Ishikawa (cell line): ENCODE data around the gene MYLK3.

ENCODE experiments used
- CEBPB ChIP-seq: IDR thresholded peaks from 2 replicates; pipeline ENCODE4 v1.6.1; 2012
- CREB1 ChIP-seq: IDR thresholded peaks from 2 replicates; pipeline ENCODE4 v1.6.1; 2012; ENCODE audit warnings: low read depth
- EP300 ChIP-seq: IDR thresholded peaks from 2 replicates; pipeline ENCODE4 v1.6.1; 2012; ENCODE audit warnings: borderline replicate concordance
- MAX ChIP-seq: IDR thresholded peaks from 2 replicates; pipeline ENCODE4 v1.6.1; 2012
- NFIC ChIP-seq: IDR thresholded peaks from 2 replicates; pipeline ENCODE4 v1.6.1; 2012
- TAF1 ChIP-seq: IDR thresholded peaks from 2 replicates; pipeline ENCODE4 v1.6.1; 2012; ENCODE audit warnings: low read depth, mild to moderate bottlenecking
- YY1 ChIP-seq: IDR thresholded peaks from 2 replicates; pipeline ENCODE4 v1.6.1; 2012; ENCODE audit warnings: low read depth

GRCh38 chr16:46745617-46746016 is 2.5 kb downstream of the MYLK3 start:
- TF ChIP-seq EP300, result no peak
- no peak for TF ChIP-seq TAF1
- no peak for TF ChIP-seq NFIC
- TF ChIP-seq CEBPB, result no peak
- TF ChIP-seq YY1, result no peak
- TF ChIP-seq CREB1, result no peak
- no peak for TF ChIP-seq MAX
